Peyer's patch (tissue), 4 donors: ENCODE data around the gene MTERF2.

Experiments
- CTCF ChIP-seq, 6 experiments: fragments of 450-650 bp in 4 of 6; fragments of 200-600 bp in 2 of 6; sonication (generic) in 1 of 6; IDR thresholded peaks; one replicate each; pipeline ENCODE4 v1.5.1; 2017 to 2019; ENCODE audit warnings: antibody characterized with exemption in 6 of 6, mild to moderate bottlenecking in 3 of 6, moderate library complexity in 1 of 6
- POLR2A ChIP-seq, 2 donors: fragments of 450-650 bp; IDR thresholded peaks; one replicate each; pipeline ENCODE4 v1.5.1; 2017; ENCODE audit warnings: antibody characterized with exemption in 2 of 2, mild to moderate bottlenecking in 2 of 2, moderate library complexity in 2 of 2

GRCh38 chr12:106981788-106982187, 5.2 kb downstream of the MTERF2 start:
- TF ChIP-seq POLR2A (IDR thresholded peaks at IDR 0.05) (no peak), CTCF (IDR thresholded peaks at IDR 0.05) (no peak)
